Ecto neural progenitor cell (in vitro differentiated cells): ENCODE results near the gene SLC2A2.
"Not testable (repeated sequence)": the region's sequence is repeated elsewhere in the genome, so short reads cannot be mapped to it uniquely, and the experiment has no call there.

Source experiments
- DNase-seq: peaks from one replicate; pipeline ENCODE4 v3.0.0-alpha.2; 2018; ENCODE audit warnings: low spot score

Gene SLC2A2

DNA sequence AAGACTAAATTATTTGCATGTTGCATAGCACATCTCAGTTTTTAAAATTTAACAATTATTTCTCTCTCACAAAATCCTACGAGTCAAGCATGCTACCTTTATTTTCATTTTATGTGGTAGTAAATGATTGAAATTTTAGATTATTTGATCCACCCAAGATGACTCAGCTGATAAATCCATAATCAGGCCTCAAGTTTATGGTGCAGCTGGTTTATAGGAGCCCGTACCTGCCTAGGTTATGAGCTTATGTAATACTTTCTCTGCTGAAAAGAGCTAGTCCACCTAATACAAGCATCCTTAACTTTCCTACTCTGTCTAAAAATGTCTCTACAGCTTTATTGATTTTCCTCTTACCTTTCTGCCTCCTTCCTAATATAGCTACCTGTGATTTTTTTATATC, 41.2 kb downstream of the SLC2A2 start:
- no peak for DNase-seq

DNA sequence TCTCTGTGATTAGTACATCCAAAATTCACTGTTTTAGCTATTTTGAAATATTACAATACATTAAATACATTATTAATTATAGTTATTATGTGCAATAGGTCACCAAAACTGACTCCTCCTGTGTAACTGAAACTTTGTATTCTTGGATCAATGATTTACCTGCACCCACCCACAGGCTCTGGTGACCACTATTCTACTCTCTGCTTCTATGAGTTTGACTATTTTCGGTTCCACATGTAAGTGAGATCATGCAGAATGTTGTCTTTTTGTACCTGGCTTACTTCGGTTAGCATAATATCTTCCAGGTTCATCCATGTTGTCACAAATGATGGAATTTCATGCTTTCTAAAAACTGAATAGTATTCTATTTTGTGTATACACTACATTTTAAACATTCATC, 43.8 kb downstream of the SLC2A2 start:
- no peak for DNase-seq

DNA sequence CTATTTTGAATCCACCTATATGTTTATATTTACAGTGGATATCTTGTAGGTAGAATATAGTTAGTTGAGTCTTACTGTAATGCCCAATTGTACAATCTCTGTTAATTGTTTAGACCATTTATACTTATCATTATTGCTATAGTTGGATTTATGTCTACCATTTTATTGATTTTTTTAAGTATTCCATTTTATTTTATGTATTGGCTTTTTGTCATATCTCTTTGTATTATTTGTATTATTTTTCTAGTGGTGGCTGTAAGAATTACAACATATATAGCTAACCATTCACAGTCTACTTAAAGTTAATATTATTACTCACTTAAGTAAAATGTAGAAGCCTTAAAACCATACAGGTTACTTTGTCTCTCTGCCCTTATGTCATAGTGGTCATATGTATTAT, 46.1 kb downstream of the SLC2A2 start:
- no peak for DNase-seq

DNA sequence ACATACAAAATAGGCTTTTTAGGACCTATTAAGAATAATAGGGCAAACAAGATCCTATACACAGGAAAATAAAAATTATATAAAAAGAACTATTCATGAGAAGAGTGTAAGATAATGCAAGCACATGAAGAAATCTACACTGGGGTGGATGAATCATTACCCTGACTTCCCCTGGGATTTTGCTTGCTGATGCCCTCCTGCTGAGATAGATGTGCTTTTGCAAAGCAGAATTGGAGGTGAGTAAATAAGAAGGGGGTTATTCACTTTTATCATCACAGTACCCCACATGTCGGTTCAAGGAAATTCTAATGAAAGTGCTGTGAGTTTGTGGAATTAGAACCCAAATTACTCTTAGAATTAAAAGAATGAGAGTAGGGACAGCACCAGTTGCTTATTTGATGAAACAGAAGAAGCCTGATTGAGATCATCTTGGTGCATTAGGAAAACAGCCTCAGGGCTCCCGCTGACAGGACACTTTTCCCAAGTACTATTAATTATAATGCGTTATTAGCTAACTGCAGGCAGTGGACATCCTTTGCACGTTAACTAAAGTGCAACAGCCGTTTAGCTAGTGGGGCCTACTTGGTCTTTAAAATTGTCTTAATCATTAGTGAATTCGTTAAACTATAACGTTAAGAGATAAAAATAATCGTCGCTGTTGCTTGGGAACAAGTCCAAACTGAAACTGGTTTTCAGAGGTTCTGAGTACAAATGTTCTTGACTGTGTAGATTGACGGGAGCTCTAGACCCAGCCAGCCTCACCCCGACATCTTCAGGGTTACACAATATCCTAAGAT, 48.4 kb downstream of the SLC2A2 start:
- no peak for DNase-seq

DNA sequence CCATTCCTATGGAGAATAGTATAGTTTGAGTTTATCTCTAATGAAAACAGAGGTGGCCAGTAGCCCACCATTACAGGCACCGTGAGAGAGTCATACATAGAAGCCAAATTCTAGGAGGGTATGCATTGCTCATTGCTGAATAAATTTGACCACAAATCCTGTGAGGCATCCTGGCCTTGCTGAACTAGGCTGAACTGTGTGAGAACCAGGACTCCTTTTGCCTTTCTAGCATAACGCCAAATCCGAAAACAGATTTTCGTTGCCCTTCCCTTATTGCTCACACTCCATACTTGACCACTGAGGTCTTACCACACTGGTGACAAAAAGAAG, 50.4 kb downstream of the SLC2A2 start:
- no peak for DNase-seq

DNA sequence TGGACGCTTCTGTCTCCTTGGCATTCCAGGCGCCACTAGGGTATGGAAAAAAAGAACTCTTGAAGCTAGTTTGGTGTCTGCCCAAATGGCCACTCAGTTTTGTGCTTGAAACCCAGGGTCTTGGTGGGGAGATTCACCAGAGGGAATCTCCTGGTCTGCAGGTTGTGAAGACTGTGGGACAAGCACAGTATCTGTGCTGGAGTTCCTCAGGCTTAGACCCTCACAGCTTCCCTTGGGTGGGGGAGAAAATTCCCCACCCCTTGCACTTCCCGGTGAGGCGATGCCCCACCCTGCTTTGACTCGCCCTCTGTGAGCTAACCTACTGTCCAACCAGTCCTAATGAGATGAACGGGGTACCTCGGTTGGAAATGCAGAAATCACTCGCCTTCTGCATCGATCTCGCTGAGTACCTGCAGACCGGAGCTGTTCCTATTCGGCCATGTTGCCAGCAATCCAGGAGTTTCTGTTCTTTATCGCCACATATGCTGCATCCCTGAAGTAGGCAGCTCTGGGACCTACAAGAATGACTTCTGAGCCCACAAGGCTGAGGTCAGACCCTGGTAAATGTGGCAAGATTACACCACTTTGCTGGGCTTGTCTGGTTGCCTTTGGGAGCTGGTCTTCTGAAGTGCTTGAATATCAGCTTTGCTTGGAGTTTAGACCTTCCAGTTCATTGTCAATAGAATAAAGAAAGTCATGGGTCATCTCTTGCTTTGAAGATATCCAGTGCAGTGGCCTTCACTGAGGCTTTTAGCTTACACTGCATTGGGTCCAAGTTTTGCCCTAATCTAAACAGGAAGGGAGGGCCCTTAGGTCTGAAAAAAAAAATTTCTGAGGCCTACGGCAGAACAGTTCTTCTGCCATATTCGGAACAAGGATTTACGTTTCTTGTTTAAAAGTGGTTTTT, 51.0 kb downstream of the SLC2A2 start:
- DNase-seq = no peak

DNA sequence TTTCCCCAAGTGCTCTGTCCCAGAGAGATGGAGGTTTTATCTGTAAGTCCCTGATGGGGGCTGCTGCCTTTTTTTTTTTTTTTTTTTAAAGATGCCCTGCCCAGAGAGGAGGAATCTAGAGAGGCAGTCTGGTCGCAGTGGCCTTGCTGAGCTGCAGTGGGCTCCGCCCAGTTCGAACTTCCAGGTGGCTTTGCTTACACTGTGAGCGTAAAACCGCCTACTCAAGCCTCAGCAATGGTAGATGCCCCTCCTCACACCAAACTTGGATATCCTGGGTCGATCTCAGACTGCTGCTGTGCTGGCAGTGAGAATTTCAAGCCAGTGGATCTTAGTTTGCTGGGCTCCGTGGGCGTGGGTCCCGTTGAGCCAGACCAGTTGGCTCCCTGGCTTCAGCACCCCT, 51.6 kb downstream of the SLC2A2 start:
- no peak for DNase-seq

DNA sequence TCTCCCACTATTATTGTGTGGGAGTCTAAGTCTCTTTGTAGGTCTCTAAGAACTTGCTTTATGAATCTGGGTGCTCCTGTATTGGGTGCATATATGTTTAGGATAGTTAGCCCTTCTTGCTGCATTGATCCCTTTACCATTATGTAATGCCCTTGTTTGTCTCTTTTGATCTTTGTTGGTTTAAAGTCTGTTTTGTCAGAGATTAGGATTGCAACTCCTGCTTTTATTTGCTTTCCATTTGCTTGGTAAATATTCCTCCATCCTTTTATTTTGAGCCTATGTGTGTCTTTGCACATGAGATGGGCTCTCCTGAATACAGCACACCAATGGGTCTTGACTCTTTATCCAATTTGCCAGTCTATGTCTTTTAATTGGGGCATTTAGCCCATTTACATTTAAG, 53.6 kb downstream of the SLC2A2 start:
- DNase-seq = not testable (repeated sequence)

DNA sequence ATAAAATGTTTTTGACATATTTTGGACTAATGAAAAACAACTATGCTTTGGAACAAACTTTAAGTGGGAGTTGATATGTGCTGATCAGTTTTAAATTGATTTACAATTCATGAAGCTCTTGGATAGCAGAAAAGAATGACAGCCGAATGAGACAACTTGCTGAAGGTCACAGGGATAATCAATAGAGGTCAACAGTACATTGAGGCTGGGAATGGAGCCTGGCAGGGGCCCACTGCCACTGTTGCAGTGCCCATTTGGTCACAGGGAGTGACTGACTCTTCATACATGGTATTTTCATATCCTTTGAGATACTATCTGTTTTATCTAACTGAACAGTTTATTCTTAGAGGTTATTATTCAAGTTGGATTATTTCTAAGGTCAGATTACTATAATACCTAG, 59.4 kb downstream of the SLC2A2 start:
- DNase-seq = no peak

DNA sequence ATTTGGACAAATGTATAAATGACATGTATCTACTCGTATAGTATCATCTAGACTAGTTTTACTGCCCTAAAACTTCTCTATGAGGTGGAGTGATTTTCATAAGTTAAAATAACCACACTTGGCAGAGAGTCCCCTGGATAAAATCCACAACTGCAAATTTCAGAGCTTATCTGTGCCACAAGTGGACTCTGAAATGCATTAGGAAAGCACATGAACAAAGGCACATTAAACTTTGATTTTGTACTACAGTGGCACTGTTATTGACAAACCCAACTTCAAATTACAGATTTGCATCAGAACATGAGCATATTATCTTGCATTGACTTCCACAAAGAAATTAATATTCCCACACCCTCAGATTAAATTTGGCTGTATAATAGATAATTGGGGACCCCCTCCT, 60.0 kb downstream of the SLC2A2 start:
- DNase-seq = no peak

DNA sequence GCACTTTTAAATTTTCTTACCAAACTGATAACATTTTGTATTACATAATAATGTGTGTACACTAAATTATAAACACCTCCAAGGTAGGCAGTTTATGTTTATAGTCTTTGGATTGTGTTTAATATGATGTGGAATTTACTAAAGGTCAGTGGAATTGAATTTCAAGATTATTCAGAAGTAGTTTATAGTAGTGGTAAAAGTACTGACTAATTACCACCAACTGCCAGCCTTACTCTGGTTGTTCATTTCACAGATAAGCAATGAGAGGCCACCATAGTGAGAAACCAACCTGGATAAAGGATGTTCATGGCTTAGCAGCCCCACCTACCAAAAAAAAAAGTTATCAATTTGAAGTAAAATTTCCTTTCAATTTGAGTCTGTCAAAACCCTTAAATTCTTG, 64.1 kb downstream of the SLC2A2 start:
- DNase-seq = no peak

DNA sequence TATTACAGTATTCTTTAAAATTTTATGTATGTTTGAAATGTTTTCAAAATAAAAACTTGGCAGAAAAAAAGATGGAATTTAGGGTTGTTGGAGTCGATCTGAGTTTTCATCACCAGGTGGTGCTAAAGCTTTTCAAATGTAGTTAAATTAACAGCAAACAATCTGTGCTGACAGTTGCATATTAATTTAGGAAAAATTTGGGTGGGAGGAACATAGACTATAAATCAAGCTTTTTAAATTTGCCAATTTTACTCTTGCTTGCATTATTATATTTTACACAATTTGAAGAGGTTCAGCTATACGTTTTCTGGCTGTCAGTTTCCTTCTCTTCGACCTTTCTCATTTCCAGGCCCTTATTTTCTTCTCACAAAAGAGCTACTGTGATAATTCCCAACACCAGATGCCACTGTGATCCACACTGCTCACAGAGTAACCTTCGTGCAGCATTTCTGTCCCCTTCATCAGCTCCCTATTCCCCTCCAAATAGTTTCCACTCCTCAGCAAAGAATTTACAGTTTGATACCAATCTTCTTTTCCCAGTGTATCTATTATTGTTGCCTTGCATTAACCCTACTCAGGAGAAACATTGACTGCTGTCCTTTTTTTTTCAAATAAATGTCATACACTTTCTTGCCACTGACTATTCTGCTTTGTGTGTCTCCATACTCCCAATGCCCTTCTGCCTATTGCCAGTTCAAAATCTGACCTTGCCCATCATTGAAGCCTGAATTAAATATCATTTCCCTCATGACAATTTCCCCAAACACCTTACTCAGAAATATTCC, 64.7 kb downstream of the SLC2A2 start:
- no peak for DNase-seq

DNA sequence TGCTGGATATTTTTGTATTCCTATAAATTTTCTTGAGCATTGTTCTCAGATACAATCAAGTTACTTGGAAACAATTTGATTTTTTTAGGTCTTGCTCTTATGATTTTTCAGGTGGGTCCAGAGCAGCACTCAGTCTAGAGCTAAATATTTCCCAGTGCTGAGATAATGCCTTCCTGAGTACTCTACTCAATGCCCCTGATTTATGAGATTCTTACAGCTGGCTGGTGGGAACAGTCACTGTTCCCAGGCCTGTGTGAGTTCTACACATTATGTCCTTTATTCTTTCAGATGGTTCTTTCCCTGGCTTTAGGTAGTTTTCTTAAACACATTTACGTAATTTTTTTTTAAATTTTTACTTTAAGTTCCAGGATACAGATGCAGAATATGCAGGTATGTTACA, 67.1 kb downstream of the SLC2A2 start:
- DNase-seq = no peak

DNA sequence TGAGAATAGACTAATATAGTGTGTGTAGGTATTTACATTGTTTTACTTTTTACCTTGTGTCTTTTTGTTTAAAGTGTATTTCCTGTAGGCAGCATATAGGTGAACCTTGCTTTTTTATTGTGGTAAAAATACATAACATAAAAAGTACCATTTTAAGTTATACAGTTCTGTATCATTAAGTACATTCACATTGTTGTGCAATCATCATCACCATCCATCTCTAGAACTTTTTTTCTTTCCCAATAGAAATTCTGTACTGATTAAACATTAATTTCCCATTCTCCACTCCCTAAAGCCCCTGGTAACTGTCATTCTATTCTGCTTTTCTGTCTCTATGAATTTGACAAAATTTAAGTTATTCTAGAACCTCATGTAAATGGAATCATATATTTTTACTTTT, 69.9 kb downstream of the SLC2A2 start:
- no peak for DNase-seq

DNA sequence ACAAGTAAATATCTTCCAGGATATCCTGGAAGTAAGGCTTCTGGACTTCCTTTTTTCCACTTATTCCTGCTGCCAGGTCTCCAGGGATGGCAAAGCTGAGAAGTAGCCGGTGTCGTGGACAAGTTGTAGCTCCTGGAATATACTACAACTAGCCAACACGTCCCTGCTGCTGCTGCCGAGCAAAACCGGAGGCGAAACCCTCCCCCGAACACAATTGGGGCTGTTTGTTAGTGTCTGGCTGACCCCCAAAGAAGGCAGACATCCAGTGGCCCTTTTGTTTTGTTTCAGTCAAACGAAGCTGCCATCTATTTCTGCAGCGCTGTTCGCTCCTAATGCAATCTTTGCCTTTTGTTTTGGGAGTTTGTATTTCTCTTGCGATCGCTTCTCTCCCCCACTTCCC, 72.8 kb downstream of the SLC2A2 start:
- DNase-seq = no peak

DNA sequence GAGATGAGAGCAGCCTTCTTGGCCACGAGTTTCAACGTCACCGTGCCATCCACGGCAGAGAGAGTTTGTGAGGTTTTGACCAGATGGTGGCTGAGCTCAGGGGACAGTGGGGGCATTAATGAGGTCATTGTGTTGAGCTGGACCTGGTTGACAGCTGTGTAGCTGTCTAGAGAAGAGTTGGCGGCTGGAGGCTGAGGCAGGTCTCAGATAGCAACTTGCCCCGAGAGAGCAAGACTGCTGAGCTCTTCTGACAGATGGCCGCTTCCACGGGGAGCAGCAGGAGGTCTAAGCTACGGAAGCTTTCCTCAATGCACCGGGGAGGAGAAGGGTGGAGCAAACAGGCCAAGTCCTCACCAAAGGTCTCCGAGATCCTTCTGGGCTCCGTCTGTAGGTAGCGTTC, 73.3 kb downstream of the SLC2A2 start:
- peak; percentile 36 for DNase-seq

DNA sequence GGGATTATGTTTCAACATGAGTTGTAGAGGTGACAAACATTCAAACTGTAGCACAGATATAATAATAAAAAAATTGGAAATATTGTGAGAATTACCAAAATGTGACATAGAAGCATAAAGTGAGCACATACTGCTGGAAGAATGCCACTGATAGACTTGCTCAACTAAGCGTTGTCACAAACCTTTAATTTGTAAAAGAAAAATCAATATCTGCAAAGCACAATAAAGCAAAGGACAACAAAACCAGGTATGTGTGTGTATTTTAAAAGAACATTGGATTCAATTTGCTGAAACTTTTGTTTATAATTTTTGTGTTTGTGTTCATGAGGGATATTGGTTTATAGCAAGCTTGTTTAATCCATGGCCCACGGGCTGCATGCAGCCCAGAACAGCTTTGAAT, 77.3 kb downstream of the SLC2A2 start:
- DNase-seq = no peak

DNA sequence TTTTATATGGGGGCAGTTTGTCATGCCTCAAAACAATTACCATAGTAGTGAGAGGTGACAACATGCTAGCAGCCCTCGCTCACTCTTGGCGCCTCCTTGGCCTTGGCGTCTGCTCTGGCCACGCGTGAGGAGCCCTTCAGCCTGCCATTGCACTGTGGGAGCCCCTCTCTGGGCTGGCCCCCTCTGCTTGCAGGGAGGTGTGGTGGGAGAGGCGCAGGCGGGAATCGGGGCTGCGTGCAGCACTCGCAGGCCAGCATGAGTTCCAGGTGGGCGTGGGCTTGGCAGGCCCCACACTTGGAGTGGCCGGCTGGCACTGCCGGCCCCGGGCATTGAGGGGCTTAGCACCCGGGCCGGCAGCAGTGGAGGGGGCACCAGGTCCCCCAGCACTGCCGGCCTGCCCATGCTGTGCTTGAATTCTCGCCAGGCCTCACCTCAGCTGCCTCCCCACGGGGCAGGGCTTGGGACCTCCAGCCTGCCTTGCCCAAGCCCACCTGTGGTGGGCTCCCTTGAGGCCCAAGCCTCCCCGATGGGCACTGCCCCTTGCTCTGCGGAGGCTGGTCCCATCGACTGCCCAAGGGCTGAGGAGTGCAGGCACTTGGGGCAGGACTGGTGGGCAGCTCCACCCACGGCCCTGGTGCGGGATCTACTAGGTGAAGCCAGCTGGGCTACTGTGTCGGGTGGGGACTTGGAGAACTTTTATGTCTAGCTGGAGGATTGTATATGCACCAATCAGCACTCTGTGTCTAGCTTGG, 79.3 kb downstream of the SLC2A2 start:
- no peak for DNase-seq
